Stimulated activated CD8-positive, alpha-beta memory T cell treated with anti-CD3 and anti-CD28 coated beads, Interleukin-15, amount 100 ng/mL, for 24 hours (primary cell): ENCODE results near the gene ENHO.

Experiments used
- DNase-seq: peaks from one replicate; pipeline ENCODE4 v3.0.0-alpha.2; 2020; ENCODE audit warnings: low read depth

Gene ENHO

GRCh38 chr9:34524349-34524748, 1.6 kb upstream of the ENHO start:
- DNase-seq: no peak

- no peak for DNase-seq
These were observed 501 bp downstream of the ENHO start for GRCh38 chr9:34522091-34522887.

GRCh38 chr9:34521406-34522045, 1.3 kb downstream of the ENHO start:
- no peak for DNase-seq

- no peak for DNase-seq
These were observed 2.0 kb downstream of the ENHO start for GRCh38 chr9:34520505-34521385.

- DNase-seq: no peak
These were observed 2.7 kb downstream of the ENHO start for GRCh38 chr9:34520096-34520495.

GRCh38 chr9:34519321-34520020, 3.3 kb downstream of the ENHO start:
- DNase-seq: no peak

GRCh38 chr9:34518896-34519295, 3.9 kb downstream of the ENHO start:
- no peak for DNase-seq

GRCh38 chr9:34518110-34518616, 4.6 kb downstream of the ENHO start:
- no peak for DNase-seq

GRCh38 chr9:34517185-34517584, 5.6 kb downstream of the ENHO start:
- DNase-seq: no peak

GRCh38 chr9:34515959-34516358, 6.8 kb downstream of the ENHO start:
- no peak for DNase-seq

- DNase-seq: no peak
These were observed 8.0 kb downstream of the ENHO start for GRCh38 chr9:34514816-34515215.

GRCh38 chr9:34514401-34514800, 8.4 kb downstream of the ENHO start:
- no peak for DNase-seq

- no peak for DNase-seq
These were observed 9.1 kb downstream of the ENHO start for GRCh38 chr9:34513567-34514214.

GRCh38 chr9:34512131-34513078, 10.4 kb downstream of the ENHO start:
- DNase-seq: no peak

- DNase-seq: no peak
These were observed 12.0 kb downstream of the ENHO start for GRCh38 chr9:34510497-34511468.

- DNase-seq: no peak
These were observed 13.8 kb downstream of the ENHO start for GRCh38 chr9:34508951-34509350.

GRCh38 chr9:34508463-34508862, 14.3 kb downstream of the ENHO start:
- DNase-seq: no peak

- no peak for DNase-seq
These were observed 14.8 kb downstream of the ENHO start for GRCh38 chr9:34507966-34508365.

GRCh38 chr9:34507556-34507955, 15.2 kb downstream of the ENHO start:
- no peak for DNase-seq
